GM19025 (cell line): ENCODE data around the gene SNTA1.
"Not testable (repeated sequence)": the region's sequence is repeated elsewhere in the genome, so short reads cannot be mapped to it uniquely, and the experiment has no call there.

Experiments
- ATAC-seq: cut with Tn5 transposase; IDR thresholded peaks from one replicate; pipeline ENCODE4 v1.9.1; 2021; ENCODE audit warnings: mild to moderate bottlenecking, low read depth, moderate library complexity; ENCODE audit not compliant: unreplicated experiment

The SNTA1 gene

DNA sequence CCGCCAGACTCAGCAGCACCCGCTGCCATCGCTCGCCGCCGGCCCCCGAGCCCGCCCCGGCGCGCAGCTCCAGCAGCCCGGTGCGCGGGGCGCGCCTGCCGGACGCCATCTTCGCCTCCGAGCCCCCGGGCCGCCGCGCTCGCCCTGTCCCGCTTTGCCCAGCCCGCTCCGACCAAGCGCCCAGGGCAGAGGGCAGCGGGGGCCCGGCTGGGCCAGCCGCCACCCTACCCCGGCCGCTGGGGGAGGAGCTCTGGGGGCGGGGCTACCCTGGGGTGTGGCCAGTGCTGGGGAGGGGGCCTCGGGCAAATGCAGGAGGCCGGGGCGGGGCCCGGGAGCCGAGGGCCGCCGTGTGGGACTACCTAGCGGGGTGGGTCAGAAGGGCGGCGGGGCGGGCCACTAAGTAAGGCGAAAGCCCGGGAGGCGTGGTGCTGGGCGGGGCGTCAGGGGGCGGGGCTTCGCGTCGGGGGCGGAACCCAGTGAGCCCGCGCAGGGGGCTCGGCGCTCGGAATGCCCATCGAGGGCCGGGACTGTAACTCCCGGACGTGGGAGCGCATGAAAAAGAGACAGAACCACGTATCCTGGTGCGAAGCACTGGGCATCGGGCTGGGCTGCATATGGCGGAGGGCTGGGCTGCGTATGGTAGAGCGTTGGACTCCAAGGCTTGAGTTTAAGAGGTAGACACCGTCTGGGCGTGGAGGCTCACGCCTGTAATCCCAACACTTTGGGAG lies at the start of gene SNTA1:
SNTA1 (minus strand) TSS at position 252 of the 728 bp plus-strand sequence; CDS start at position 109, 143 bp downstream.
- ATAC-seq = peak; percentile 76

DNA sequence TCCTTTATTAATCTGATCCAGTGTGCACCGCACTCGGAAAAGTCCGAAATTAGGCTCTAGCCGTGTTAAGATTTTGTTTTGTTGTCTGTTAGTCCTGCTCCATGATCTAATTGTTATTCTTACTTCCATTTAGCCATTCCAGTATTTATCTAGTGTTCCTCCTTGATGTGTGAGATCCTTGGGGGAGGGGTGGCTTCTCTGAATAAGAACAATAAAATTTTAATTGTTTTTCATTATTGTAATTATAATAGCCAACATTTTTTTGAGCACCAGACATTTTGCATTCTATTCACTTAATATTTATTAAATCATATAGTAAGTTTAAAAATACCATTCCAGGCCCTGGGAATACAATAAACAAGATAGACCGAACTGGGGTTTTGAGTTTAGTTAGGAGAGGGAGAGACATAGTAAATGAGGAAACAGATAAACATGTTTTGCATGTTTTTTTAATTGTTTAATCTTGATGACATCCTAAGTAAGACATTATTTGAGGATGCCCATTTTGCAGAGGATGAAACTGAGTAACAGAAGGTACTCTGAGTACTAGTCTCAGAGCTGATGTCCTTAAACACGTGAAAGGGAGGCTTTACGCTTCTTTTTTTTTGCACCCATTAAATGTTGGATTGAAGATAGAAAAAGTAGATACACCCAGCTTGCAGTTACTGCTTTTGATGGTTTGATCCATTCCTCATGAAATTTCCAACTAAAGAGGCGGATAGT lies 47.5 kb upstream of the SNTA1 start:
- no peak for ATAC-seq

DNA sequence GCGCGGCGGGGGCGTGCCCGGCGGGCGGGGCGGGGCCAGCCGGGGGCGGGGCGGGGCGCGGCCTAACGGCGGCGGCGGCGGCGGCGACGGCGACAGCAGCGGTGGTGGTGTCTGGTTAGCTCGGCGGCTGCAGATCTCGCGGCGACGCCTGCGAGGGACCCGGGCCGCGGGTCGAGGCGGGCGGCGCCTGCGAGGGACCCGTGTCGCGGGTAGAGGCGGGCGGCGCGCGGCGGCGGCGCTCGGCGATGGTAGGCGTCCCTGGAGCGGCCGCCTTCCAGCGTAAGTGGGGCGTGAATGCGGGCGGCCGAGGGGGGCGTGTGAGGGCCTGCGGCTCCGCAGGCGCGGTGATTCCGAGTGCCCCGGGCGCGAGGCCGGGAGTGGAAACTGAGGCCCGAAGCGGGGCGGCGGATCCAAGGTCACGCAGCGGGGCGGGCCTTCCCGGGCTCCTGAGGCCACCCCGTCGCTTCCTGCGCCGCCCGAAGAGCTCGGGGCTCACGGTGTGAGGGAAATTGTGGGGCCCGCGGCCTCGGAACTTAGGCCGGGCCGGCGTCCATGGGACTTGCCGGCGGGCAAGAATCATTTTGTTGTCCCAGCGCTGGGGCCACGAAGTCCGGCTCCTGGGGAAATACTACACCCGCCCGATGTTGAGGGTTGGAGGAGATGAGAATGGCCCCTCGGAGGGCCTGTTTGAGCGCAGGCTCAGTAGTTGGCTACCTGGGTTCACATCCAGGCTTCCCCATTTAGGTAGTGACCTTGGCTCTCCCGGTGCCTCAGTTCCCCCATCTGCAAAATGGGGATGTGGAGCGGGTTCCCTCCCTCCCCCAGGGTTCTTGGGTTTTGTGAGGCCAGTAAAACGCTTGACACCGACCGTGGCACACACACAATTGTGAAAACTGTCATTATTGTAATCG lies 46.7 kb upstream of the SNTA1 start, which contains the start of gene CBFA2T2:
CBFA2T2 (plus strand) TSS at position 74 of the 911 bp plus-strand sequence; CDS start at position 246, 172 bp downstream.
- peak; percentile 51 for ATAC-seq

DNA sequence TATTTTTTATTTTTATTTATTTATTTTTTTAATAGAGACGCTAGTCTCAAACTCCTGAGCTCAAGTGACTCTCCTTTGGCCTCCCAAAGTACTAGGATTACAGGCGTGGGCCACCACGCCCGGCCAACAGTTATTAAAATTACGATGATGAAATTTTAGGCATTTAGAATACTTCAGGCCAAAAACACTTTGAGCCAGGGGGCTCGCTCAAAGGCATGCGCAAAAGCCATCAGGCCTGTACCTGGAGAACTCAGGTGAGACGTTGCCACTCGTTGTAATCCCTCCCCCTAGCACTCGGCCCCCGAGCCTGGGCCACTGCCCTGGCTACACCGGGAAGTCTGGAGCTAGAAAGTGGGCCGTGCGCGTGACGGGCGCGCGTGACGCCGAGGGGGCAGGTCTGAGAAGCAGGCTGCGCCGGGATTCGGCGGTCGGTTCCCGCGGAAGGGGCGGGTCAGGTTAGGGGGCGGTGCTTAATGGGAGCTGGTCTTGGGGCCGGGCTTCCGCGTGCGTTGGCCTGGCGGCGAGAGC lies 46.0 kb upstream of the SNTA1 start:
- peak; percentile 96 for ATAC-seq

DNA sequence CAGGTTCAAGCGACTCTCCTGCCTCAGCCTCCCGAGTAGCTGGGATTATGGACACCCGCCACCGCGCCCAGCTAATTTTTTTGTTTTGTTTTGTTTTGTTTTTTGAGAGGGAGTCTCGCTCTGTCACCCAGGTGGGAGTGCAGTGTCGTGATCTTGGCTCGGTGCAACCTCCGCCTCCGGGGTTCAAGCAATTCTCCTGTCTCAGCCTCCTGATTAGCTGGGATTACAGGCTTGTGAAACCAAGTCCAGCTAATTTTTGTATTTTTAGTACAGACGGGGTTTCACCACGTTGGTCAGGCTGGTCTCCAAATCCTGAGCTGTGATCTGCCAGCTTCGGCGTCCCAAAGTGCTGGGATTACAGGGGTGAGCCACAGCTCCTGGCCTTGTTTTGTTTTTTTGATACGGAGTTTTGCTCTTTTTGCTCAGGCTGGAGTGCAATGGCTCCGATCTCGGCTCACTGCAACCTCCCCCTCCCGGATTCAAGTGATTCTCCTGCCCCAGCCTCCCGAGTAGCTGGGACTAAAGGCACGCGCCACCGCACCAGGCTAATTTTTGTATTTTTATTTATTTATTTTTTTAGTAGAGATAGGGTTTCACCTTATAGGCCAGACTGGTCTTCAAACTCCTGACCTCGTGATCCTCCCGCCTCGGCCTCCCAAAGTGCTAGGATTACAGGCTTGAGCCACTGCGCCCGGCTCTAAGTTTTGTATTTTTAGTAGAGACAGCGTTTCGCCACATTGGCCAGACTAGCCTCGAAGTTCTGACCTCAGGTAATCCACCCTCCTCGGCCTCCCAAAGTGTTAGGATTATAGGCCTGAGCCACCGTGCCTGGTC lies 45.3 kb upstream of the SNTA1 start:
- not testable (repeated sequence) for ATAC-seq

DNA sequence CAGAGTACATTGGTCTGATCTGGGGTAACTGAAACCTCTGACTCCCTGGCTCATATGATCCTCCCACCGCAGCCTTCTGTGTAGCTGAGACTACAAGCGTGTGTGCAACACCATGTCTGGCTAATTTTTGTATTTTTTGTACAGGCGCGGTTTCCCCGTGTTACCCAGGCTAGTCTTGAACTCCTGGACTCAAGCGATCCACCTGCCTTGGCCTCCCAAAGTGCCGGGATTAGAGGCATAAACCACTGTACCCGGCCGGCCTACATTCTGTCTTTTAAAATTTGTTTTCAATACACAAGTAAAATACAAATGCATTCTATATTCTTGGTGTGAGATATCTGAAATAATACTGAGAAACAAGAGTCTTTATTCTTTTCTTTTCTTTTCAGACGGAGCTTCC lies 44.6 kb upstream of the SNTA1 start:
- ATAC-seq = no peak

DNA sequence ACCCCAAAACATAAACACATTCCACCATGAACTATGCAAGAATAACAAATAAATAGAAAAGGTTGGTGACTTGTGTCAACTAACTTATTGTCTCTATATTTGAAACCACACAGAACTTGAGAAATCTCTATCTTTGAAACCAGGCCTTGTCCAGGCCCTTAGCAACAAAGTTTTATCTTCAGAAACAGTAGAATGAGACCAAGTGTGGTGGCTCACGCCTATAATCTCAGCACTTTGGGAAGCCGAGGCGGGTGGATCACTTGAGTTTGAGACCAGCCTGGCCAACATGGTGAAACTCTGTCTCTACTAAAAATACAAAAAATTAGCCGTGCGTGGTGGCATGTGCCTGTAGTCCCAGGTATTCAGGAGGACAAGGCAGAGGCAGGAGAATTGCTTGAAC lies 39.6 kb upstream of the SNTA1 start:
- ATAC-seq = not testable (repeated sequence)

DNA sequence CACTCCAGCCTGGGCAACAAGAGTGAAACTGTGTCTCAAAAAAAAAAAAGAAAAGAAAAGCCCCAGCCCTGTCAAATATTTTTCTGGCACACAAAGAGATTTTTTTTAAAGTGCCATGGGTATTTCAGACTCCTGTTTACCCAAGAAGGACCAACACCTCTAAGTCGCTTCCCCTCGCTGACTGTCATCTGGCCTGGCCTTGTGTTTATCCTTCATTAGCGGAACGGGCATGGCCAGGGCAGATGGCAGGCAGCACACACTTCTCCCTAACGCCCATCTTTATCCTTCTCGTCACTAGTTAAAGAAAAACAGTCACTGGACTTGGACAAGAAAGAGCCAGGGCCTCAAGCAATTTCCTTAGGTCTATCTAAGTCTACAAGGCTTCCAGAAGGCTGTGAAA lies 39.0 kb upstream of the SNTA1 start:
- ATAC-seq = no peak

DNA sequence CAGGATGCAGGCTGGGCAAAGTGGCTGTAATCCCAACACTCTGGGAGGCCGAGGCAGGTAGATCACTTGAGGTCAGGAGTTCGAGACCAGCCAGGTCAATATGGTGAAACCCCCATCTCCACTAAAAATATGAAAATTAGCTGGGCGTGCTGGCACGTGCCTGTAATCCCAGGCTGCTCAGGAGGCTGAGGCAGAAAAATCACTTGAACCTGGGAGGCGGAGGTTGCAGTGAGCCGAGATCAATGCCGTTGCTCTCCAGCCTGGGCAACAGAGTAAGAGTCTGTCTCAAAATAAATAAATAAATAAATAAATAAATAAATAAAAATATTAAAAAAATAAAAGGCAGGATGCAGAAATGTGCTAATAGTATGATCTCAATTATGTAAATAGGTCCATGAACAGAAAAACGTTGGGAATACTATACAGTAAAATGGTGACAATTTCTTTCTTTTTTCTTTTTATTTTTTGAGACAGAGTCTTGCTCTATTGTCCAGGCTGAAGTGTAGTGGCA lies 37.9 kb upstream of the SNTA1 start:
- no peak for ATAC-seq

DNA sequence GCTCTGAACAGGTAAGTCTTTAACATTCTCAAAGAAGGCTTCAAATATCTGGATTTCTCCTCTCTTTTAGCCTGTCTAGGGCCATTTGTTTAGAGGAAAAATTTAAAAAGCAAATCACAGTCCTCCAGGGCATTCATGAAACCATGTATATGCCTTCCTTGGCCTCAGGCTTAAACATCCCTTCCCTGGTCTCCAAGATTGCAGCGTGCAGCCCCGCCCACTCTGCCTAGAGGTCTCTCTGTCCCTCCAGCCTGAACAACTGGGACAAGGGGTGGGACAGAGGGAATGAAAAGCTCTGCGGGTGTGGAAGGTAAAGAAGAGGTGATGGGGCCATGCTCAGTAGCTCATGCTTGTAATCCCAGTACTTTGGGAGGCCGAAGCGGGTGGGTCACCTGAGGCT lies 36.5 kb upstream of the SNTA1 start:
- no peak for ATAC-seq

DNA sequence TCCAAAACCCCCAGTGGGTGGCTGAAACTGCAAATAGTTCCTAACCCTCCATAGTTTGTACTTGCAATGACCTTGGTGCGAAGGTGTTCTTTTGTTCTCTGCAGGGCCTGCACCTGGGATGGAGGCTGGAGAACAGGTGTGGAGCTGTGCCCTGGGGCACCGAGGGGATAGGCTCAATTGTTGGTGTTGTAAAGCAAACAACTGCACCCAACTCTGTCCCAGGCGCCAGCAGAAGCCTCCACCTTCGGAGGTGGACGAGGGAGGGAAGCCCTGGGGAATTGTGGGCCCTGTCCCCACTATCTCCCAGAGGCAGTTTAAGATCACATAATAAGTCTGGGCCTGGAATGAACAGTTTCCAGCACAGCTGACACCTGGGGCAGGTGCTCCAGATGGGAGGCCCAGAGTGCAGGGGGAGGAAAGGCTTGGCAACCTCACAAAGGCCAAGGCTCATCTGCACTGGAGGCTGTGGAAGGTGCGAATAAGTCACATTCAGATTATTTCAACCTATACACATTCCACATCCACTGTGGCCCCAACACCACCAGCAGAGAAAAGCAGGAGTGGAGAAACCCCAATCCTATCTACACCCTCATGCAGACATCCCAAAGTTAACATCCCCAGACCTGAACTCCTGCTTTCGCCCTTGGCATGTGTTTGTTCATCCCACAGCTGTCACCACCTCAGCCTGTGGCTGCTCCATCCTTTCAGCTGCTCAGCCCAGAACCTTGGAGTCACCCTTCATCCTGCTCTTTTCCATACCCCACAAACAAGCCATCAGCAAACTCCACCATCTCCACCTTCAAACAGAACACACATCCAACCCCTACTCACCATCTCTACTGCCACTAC lies 34.0 kb upstream of the SNTA1 start:
- no peak for ATAC-seq

DNA sequence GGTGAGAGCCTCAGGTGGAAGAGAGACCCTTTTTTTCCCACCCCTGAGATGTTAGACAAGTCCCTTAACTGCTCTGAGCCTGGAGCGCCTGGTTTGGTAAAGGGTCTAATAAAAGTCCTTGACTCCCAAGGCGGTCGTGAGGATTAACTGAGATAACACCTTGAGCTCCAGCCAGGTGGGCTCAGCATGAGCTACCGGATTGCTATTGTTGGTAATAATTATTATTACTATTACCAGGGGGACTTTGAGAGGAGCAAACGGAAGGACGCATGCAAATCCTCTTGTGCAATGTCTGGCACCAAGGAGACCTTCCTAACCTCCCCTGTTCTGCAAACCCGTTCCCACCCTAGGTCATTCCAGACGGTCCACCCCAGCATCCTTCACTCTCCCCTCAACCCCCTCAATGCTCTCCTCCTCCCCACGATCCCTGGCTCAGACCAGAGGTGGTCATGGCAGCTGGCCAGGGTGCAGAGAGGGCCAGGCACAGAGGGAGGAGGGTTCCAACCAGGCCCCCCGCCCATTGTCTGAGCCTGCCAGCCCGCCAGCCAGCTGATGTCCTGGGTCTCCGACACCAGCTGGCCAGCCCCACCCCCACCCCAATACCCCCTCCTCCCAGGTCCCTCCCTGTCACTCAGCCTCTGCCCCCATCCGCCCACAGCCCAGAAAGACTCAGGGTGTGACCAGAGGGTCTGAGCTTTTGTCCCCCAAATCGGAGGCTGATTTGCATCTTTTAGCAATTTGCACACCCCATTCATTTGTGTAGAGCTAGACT lies 32.0 kb upstream of the SNTA1 start:
- ATAC-seq = no peak

DNA sequence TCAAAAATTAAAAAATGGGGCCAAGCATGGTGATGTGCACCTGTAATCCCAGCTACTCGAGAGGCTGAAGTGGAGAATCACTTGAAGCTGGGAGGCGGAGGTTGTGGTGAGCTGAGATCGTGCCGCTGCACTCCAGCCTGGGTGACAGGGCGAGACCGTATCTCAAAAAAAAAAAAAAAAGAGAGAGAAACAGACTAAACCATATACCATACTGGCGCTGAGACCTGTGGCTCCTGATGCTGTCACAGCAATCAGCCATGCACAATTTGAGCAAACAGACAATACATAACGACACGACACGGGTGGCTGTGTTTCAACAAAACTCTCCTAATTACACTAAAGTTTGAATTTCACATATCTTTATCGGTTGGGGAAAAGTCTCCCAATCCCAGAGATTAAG lies 31.4 kb upstream of the SNTA1 start:
- ATAC-seq = no peak

DNA sequence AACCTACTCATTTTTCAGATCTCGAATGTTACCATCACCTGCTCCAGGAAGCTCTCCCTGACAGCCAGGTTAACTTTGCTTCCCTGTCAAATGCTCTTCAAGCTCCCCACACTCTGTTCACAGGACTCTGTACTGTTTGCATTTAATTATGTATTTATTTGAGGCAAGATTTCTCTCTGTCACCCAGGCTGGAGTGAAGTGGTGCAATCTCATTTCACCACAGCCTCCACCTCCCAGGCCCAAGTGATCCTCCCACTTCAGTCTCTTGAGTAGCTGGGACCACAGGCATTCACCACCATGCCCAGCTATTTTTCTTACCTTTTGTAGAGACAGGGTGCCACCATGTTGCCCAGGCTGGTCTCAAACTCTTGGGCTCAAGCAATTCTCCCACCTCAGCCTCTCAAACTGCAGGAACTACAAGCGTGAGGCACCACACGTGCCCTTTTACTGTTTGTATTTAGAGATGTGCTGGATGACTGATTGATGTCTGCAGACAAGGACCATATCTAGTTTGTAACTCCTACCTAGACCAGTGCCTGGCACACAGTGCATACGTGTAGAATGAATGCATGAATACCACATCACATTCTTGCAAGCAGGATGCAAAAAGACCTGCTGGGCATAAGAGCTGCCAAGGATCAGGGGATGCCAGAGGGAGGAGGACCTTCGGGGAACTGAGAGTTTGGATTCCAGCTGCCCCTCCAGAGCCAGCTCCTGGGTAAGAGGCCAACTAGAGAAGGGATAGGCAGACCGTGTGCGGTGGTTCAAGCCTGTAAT lies 30.7 kb upstream of the SNTA1 start:
- ATAC-seq = no peak

DNA sequence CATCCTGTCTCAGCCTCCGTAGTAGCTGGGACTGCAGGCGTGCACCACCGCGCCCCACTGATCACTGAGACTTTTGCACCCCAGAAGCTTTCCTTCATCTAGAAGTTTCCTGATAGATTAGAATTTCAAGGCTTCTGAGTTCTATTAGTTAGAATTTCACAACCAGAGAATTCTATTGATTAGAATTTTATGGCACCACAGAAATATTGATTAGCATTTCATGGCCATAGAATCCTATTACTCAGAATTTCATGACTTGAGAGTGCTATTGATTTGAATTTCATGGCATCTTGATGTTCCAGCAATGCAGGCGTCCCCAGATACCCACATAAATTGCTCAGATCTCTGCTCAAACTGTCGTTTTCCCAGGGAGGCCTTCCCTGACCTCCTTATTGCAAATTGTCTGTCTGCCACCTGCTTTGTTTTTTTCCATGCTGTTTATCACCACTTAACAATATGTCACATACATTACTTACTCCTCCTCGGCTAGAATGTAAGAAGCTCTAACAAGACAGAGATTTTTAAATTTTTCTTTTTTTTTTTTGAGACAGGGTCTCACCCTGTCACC lies 29.4 kb upstream of the SNTA1 start:
- ATAC-seq = no peak

DNA sequence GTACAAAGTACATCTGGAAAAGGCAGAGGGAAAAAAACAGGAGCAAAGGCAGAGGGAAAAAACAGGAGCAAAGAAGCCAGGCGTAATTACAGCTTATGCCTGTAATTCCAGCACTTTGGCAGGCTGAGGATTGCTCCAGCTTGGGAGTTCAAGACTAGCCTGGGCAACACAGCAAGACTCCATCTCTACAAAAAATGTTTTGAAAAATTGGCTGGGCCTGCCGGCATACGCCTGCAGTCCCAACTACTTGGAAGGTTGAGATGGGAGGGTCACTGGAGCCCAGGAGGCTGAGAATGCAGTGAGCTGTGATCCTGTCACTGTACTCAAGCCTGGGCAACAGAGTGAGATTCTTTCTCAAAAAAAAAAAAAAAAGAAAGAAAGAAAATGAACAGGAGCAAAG lies 27.3 kb upstream of the SNTA1 start:
- no peak for ATAC-seq

DNA sequence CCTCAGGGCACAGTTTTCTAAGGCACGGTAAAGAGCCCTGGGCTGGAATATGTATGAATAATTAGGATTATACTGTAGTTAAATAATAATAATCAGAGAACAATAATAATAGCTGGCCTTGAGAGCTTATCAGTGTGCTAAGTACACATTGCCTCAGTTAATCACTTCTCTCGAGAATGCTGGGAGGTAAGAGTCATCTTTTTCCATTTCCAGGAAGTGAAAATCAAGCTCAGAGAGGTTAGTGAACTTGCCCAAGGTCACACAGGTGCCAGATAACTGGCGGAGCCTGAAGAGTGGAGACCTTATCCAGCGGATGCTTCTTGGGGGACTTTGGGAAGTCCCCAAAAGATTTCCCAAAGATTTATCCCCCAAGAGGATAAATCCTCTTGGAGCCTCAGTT lies 26.9 kb upstream of the SNTA1 start:
- no peak for ATAC-seq
